AG09309 (cell line): ENCODE measurements around the gene NOD2.

Experiments used
- DNase-seq: peaks from one replicate; pipeline ENCODE4 v3.0.0-alpha.2; 2010; ENCODE audit warnings: low read depth
- H3K4me3 ChIP-seq: 2 replicates; pipeline ENCODE4 v1.5.1; 2011; ENCODE audit warnings: mild to moderate bottlenecking, low read depth, low read length, moderate library complexity; ENCODE audit not compliant: control insufficient read depth
- CTCF ChIP-seq: IDR thresholded peaks from 2 replicates; pipeline ENCODE4 v1.5.1; 2011; ENCODE audit warnings: mild to moderate bottlenecking, low read depth, low read length, inconsistent platforms; ENCODE audit not compliant: insufficient read depth, control insufficient read depth; ENCODE audit errors: missing control alignments

The NOD2 gene

GRCh38 chr16:50652836-50653425, 40.5 kb upstream of the NOD2 start:
- TF ChIP-seq CTCF, result no peak
- no peak for DNase-seq

GRCh38 chr16:50653633-50654519, 39.5 kb upstream of the NOD2 start:
- no peak for TF ChIP-seq CTCF
- no peak for DNase-seq
- H3K4me3 ChIP-seq, result no peak overlapping the region

More at GRCh38 chr16:50652836-50653425, 40.5 kb upstream of the NOD2 start:
- no peak overlapping the region for H3K4me3 ChIP-seq

GRCh38 chr16:50655558-50656055, 37.8 kb upstream of the NOD2 start:
- no peak overlapping the region for H3K4me3 ChIP-seq
- TF ChIP-seq CTCF, result no peak
- no peak for DNase-seq

GRCh38 chr16:50657241-50657640, 36.2 kb upstream of the NOD2 start:
- no peak for DNase-seq

GRCh38 chr16:50659806-50660205, 33.6 kb upstream of the NOD2 start:
- no peak overlapping the region for H3K4me3 ChIP-seq
- TF ChIP-seq CTCF, result no peak
- DNase-seq, result no peak

More at GRCh38 chr16:50657241-50657640, 36.2 kb upstream of the NOD2 start:
- TF ChIP-seq CTCF, result no peak
- no peak overlapping the region for H3K4me3 ChIP-seq

- DNase-seq, result no peak
- no peak overlapping the region for H3K4me3 ChIP-seq
- no peak for TF ChIP-seq CTCF
These were observed 31.0 kb upstream of the NOD2 start for GRCh38 chr16:50662306-50662940.
